Upper lobe of left lung (tissue), 6 donors: Measurements from ENCODE around the gene KIF1A. TPM values are rescaled to one million over a fixed set of nuclear protein-coding genes. Genes with fewer than 3 reads are reported as not detected.

ENCODE experiments used
- ATAC-seq, 2 donors: fragments of 200-7000 bp; cut with Tn5 transposase; one replicate each; pipeline ENCODE4 v1.9.1; 2022; ENCODE audit warnings: mild to moderate bottlenecking in 2 of 2, moderate library complexity in 2 of 2; ENCODE audit not compliant: low FRiP score in 2 of 2
- DNase-seq, 2 donors: peaks; one replicate each; pipeline ENCODE4 v3.0.0-alpha.2; 2019 to 2020
- H3K27ac ChIP-seq, 4 donors: fragments of 200-600 bp; sonication (generic); one replicate each; pipeline ENCODE4 v1.5.1; 2016 to 2019
- H3K27me3 ChIP-seq, 4 donors: fragments of 200-600 bp; sonication (generic); one replicate each; pipeline ENCODE4 v1.5.1; 2017 to 2019
- H3K36me3 ChIP-seq, 4 donors: fragments of 200-600 bp; sonication (generic); one replicate each; pipeline ENCODE4 v1.5.1; 2016 to 2019
- H3K4me1 ChIP-seq, 4 donors: fragments of 200-600 bp; sonication (generic); one replicate each; pipeline ENCODE4 v1.5.1; 2018 to 2019
- H3K4me3 ChIP-seq, 4 donors: fragments of 200-600 bp; sonication (generic); one replicate each; pipeline ENCODE4 v1.5.1; 2017 to 2019; ENCODE audit warnings: mild to moderate bottlenecking in 2 of 4, moderate library complexity in 1 of 4
- H3K9me3 ChIP-seq, 4 donors: fragments of 200-600 bp; sonication (generic); one replicate each; pipeline ENCODE4 v1.5.1; 2018 to 2019
- EP300 ChIP-seq, 4 donors: sonication (generic); formaldehyde crosslinking; IDR thresholded peaks; one replicate each; pipeline ENCODE4 v1.5.1; 2017; ENCODE audit warnings: antibody characterized with exemption in 4 of 4, control low read depth in 2 of 4
- POLR2A ChIP-seq, 4 donors: fragments of 450-650 bp; IDR thresholded peaks; one replicate each; pipeline ENCODE4 v1.5.1; 2016 to 2017; ENCODE audit warnings: antibody characterized with exemption in 4 of 4, mild to moderate bottlenecking in 2 of 4
- POLR2AphosphoS5 ChIP-seq, 2 donors: sonication (generic); formaldehyde crosslinking; IDR thresholded peaks; one replicate each; pipeline ENCODE4 v1.5.1; 2017; ENCODE audit warnings: antibody characterized with exemption in 2 of 2
- WGBS, 2 donors: methylation state at CpG; one replicate each; pipeline ENCODE4 v1.1.5; 2017 to 2018; 5-methylcytosine and 5-hydroxymethylcytosine counted together
- total RNA-seq, 6 donors: library from RNA; depleted of rRNA in 4 of 6; stranded (reverse); fragments of >200 nt in 4 of 6; gene quantifications; one replicate each; pipeline versions ENCODE4 v1.1.0 to v1.2.1, GENCODE V29; 2016 to 2021
- TF ChIP-seq, protein P1 (sequence below), 6 experiments: fragments of 450-650 bp in 4 of 6; fragments of 200-600 bp in 2 of 6; sonication (generic) in 2 of 6; IDR thresholded peaks; one replicate each; pipeline ENCODE4 v1.5.1; 2016 to 2019; ENCODE audit warnings: antibody characterized with exemption in 6 of 6
- donor health status: DM: no; HTN: no; CAD: no; lungs with moderate emphysema.
- donor health status: DM: no; HTN: yes; CAD: no; lungs with severe emphysema.

KIF1A gene
- total RNA-seq, 6 donors from 2014 or later = 0.15 to 1.2 (median 0.35) TPM; not detected in 2

DNA sequence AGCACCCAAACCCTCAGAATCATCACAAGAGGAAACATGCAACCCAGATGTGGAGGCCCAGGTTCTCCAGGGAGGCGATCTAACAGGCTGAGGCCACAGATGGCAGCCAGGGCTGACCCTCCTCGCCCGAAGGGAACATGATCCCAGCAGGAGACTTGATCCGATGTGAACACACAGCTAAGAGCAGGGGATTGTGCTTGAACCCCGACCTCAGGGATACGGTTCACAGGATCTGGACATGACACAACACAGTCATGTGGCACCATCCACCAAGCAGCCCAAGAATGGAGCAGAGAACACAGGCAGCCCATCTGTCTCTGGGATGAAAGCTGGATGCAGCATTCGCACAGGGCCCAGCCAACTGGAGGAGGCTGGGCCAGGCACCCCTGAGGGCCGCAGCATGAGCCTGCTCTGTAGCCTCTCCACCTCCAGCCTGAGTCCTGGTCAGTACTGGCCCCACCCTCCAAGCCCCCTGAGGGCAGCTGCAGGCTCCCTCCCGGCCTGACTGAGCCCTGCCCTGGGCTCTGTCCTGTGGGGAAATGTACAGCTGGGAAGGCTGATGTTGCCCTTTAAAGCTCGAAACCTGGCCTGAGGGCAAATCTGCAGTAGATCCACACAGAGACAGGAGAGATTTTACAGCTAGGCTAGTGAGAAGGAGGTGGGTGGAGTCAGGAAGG, 89.4 kb downstream of the KIF1A start:
- no peak for ATAC-seq
- Histone ChIP-seq H3K27ac (peak overlapping the region in 1 of 4 donors; percentile 48), H3K36me3 (no peaks in the 10 kb centered on the region), H3K9me3 (no peaks in the 10 kb centered on the region), H3K4me1 (peaks cover 0 to 4% (median 0%) of the 10 kb centered on the region in 4 donors), H3K4me3 (no peak overlapping the region), H3K27me3 (no peaks in the 10 kb centered on the region)
- 70 to 82% methylated on average over 1 to 9 of the region's 10 CpGs for WGBS, 2 donors
- peak in 1 of 2 donors; percentile 52 for DNase-seq
- TF ChIP-seq EP300 (IDR thresholded peaks at IDR 0.05) (no peak), POLR2A (IDR thresholded peaks at IDR 0.05) (no peak), POLR2AphosphoS5 (IDR thresholded peaks at IDR 0.05) (no peak)
- TF ChIP-seq, protein P1, sequence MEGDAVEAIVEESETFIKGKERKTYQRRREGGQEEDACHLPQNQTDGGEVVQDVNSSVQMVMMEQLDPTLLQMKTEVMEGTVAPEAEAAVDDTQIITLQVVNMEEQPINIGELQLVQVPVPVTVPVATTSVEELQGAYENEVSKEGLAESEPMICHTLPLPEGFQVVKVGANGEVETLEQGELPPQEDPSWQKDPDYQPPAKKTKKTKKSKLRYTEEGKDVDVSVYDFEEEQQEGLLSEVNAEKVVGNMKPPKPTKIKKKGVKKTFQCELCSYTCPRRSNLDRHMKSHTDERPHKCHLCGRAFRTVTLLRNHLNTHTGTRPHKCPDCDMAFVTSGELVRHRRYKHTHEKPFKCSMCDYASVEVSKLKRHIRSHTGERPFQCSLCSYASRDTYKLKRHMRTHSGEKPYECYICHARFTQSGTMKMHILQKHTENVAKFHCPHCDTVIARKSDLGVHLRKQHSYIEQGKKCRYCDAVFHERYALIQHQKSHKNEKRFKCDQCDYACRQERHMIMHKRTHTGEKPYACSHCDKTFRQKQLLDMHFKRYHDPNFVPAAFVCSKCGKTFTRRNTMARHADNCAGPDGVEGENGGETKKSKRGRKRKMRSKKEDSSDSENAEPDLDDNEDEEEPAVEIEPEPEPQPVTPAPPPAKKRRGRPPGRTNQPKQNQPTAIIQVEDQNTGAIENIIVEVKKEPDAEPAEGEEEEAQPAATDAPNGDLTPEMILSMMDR (IDR thresholded peaks at IDR 0.05) = no peak

DNA sequence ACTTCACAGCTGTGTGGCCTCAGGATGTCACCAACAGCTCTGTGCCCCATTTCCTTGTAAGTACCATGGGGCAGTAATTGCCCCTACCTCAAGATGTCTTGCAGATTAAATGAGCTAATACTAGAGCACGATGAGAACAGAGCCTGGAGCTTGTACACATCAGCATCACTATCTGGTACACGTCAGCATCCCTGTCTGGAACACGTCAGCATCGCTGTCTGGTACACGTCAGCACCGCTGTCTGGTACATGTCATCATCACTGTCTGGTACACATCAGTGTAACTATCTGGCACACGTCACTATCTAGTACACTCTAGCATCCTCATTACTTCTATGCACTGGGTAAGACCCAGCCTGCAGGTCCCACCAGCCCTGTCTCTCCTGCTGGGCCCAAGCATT, 91.2 kb downstream of the KIF1A start:
- TF ChIP-seq, protein P1 (IDR thresholded peaks at IDR 0.05) = no peak
- TF ChIP-seq POLR2AphosphoS5 (IDR thresholded peaks at IDR 0.05) (no peak), EP300 (IDR thresholded peaks at IDR 0.05) (no peak), POLR2A (IDR thresholded peaks at IDR 0.05) (no peak)
- Histone ChIP-seq H3K4me3 (no peak overlapping the region), H3K27me3 (no peaks in the 10 kb centered on the region), H3K36me3 (no peaks in the 10 kb centered on the region), H3K9me3 (no peaks in the 10 kb centered on the region), H3K27ac (no peak overlapping the region), H3K4me1 (peaks cover 0 to 4% (median 0%) of the 10 kb centered on the region in 4 donors)
- DNase-seq = no peak
- 73 to 88% methylated on average over 6 to 7 of the region's 7 CpGs for WGBS, 2 donors
- ATAC-seq = no peak

DNA sequence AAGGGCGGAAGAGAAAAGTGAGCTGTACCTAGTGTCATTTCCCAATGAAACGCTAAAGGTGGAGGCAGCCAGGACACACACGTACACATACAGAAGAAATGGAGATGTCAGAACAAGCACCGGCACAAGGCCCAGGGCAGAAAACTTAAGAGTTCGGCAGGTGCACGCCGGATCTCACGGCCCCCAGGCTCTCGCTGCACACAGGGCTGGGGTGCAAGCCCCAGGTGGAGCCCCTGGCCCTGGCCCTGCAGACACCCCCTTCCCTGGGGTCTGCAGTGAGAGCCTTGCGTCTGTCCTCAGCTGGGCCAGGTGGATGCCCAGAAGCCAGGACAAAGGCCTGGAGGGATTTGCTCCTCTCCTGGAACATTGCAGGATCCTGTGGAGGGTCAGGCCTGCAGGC, 91.7 kb downstream of the KIF1A start:
- no peaks in the 10 kb centered on the region for H3K9me3 ChIP-seq
- 79 to 90% methylated on average over 7 to 10 of the region's 10 CpGs for WGBS, 2 donors
- no peaks in the 10 kb centered on the region for H3K27me3 ChIP-seq
- DNase-seq = peak in 1 of 2 donors; percentile 72
- H3K27ac ChIP-seq = no peak overlapping the region
- TF ChIP-seq EP300 (IDR thresholded peaks at IDR 0.05) (no peak), POLR2AphosphoS5 (IDR thresholded peaks at IDR 0.05) (no peak), POLR2A (IDR thresholded peaks at IDR 0.05) (no peak)
- TF ChIP-seq, protein P1 (IDR thresholded peaks at IDR 0.05) = no peak
- ATAC-seq = no peak
- peaks cover 0 to 4% (median 0%) of the 10 kb centered on the region in 4 donors for H3K4me1 ChIP-seq
- no peak overlapping the region for H3K4me3 ChIP-seq
- no peaks in the 10 kb centered on the region for H3K36me3 ChIP-seq

DNA sequence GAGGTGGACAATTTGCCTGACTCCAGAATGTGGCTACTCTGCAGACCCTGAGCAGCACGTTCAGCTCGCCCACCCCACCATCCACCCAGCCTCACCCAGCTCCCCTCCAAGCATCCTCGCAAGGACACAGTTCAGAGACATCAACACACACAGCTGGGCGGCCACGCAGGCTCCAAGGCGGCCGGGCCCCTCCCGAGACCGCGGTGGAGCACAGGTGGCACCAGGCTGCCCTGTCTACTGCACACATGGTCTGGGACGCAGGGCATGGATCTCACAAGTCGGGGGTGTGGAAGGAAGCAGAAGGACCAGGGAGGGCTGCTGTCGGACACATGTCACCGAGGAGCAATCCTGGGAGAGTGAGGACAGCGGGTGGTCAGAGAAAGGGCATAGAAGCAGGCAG, 92.1 kb downstream of the KIF1A start:
- peak in 1 of 2 donors; percentile 73 for DNase-seq
- no peaks in the 10 kb centered on the region for H3K36me3 ChIP-seq
- no peak for ATAC-seq
- TF ChIP-seq POLR2AphosphoS5 (IDR thresholded peaks at IDR 0.05) (no peak), EP300 (IDR thresholded peaks at IDR 0.05) (no peak), POLR2A (IDR thresholded peaks at IDR 0.05) (no peak)
- TF ChIP-seq, protein P1 (IDR thresholded peaks at IDR 0.05) = no peak
- no peak overlapping the region for H3K4me3 ChIP-seq
- no peaks in the 10 kb centered on the region for H3K27me3 ChIP-seq
- H3K4me1 ChIP-seq = peaks cover 0 to 4% (median 0%) of the 10 kb centered on the region in 4 donors
- H3K9me3 ChIP-seq = no peaks in the 10 kb centered on the region
- 80% methylated on average over 10 to 15 of the region's 15 CpGs for WGBS, 2 donors
- H3K27ac ChIP-seq = no peak overlapping the region

- Histone ChIP-seq H3K27me3 (no peaks in the 10 kb centered on the region), H3K36me3 (no peaks in the 10 kb centered on the region), H3K27ac (no peak overlapping the region), H3K4me3 (no peak overlapping the region), H3K4me1 (peaks cover 0 to 4% (median 0%) of the 10 kb centered on the region in 4 donors), H3K9me3 (no peaks in the 10 kb centered on the region)
- 80 to 82% methylated on average over 11 to 14 of the region's 14 CpGs for WGBS, 2 donors
- DNase-seq (no peak), ATAC-seq (no peak)
- no peak for TF ChIP-seq POLR2AphosphoS5 (IDR thresholded peaks at IDR 0.05)
- no peak for TF ChIP-seq POLR2A (IDR thresholded peaks at IDR 0.05)
- no peak for TF ChIP-seq EP300 (IDR thresholded peaks at IDR 0.05)
- TF ChIP-seq, protein P1 (IDR thresholded peaks at IDR 0.05) = no peak
Measured at GRCh38 chr2:240727439-240727838, 92.6 kb downstream of the KIF1A start.
